Measurements from ENCODE around the gene RBM19.
A peak's percentile ranks its signal among the peaks of the same experiment; 100 is the strongest.

Gene RBM19

DNA sequence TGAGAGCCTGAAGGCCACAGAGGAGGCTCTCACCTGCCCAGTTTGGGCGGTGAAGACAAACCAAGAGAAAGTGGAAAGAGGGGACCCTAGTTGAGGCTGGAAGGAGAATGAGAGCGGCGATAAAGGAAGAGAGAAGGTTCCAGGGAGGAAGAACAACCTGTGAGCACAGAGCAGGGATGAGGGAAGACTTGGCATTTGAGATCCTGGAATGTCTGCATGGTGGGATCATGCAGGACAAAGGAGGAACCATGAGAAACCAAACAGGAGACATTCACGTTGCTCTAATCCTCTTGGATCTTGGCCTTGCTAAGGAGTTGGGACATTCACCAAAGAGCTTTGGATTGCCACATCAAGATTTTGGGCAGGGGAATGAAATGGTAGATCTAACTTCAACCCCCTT lies 22.9 kb upstream of the RBM19 start:
- DNase-seq = no peak

DNA sequence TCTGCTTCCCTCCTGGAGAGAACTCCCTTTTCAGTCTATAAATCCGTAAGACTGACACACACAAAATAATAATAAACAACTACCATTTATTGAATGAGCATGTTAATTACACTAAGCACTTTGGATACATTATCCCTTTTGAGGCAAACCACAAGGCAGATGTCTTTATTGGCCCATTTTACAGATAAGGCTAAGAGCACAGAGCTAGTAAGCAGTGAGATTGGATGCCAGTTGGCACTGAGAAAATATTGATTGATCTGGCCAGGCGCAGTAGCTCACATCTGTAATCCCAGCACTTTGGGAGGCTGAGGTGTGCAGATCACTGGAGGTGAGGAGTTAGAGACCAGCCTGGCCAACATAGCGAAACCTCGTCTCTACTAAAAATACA lies 21.9 kb upstream of the RBM19 start:
- DNase-seq = no peak

DNA sequence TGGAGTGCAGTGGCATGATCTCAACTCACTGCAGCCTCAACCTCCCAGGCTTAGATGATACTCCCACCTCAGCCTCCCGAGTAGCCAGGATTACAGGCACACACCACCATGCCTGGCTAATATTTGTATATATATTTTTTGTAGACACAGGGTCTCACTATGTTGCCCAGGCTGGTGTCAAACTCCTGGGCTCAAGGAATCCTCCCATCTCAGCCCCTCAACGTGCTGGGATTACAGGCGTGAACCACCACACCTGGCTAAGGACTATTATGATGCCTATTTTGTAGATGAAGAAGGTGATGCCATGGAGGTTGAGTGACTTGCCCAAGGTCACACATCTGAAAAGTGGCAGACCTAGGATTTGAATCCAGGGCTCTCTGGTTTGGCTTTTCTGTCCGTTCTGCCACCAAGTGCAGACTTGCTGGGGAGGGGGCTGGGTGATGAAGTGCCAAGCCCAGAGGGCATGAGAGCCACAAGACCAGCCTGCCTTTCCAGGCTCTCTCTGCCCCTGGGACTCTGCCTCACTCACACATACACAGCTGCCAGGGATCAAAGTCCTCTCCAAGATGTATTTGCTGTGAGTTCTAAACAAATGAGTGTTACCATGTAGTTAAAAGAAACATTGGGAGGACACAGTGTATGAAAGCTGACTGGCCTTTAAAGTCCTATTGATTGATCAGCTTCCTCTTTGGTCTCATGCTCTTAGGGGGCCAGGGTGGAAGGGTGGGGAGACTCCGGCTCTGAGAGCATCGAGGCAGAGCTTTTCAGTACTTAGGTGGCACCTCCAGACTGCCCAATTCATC lies 21.3 kb upstream of the RBM19 start:
- no peak for DNase-seq

DNA sequence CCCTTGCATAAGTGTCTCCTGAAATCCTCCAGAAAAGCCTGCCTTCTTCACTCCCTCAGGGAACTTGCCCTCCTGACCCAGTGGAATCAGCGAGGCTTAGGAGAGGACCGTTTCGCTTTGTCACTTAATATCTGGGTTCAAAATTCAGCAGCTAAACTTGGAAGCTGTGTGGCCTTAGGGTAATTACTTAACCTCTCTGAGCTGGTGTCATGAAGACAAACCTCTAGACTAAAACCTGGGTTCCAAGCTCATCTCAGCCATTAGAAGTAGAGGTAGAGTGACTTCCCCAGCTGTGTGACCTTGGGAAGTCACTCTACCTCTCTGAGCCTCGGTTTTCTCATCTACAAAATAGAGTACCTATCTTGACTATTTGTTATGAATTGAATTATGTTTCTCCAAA lies 18.3 kb upstream of the RBM19 start:
- no peak for DNase-seq

DNA sequence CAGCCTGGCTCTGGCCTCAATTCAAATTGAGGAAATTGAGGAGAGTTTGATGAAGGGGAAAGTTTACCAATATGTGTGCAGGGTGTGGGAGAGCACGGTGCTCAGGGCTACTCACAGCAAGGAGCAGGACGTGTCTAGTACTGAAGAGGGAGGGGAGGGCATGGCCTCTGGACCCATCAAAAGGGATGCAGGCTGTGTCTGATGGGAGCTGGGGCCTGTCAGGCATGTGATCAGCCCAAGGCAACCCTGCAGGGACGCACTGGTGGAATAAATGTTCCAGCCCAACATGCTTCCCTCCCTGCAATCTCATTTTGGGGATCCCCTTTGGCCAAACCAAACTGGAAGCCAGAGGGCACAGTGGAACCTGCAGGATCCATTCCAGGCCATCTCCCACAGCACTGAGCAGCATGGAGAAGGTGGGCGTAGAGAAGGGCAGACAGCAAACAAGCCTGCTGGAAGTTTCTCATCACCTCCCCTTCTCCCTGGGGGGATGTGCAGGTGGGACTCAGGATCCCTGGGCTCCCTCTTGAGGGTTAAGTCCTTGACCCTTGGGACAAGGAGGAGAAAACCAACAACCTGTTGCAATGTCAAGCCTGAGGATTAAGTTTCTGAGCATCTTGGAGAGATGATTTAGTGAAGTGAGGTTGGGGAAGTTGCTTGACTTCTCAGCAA lies 17.8 kb upstream of the RBM19 start:
- no peak for DNase-seq

DNA sequence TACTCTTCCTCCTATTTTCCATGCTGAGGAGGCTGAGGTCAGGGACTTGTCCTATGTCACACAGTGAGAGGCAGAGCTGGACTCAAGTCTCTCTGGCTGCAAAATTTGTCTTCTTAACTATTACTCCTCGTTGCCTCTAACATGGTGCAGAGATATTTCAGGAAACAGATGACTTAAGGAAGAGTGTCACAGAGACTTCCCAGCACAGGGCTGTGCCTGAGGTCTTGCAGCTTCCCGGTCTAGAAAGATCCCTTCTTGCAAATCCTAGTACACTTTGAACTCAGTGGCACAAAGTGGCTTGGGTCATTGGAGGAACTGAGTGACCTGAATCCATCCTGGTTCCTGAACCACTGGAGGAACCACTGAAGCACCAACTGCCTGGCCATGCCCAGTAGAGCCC lies 17.1 kb upstream of the RBM19 start:
- DNase-seq = no peak

DNA sequence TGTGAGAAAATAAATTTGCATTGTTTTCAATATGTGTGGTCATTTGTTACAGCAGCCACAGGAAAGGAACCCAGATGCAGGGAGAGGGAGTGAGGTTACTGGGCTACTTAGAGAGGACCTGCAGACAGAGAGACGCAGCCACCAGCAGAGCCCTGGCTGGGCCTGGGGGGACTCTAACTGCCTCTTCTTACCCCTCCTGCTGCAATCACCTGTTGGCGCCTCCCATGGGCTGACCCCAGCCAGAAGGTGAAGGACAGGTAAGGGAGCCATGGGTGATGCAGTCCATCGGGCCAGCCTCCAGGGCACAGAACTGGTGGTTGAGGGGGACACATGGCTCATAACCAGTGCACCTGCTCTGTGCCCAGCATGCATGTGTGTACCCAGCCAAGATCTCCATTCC lies 15.8 kb upstream of the RBM19 start:
- DNase-seq = no peak

DNA sequence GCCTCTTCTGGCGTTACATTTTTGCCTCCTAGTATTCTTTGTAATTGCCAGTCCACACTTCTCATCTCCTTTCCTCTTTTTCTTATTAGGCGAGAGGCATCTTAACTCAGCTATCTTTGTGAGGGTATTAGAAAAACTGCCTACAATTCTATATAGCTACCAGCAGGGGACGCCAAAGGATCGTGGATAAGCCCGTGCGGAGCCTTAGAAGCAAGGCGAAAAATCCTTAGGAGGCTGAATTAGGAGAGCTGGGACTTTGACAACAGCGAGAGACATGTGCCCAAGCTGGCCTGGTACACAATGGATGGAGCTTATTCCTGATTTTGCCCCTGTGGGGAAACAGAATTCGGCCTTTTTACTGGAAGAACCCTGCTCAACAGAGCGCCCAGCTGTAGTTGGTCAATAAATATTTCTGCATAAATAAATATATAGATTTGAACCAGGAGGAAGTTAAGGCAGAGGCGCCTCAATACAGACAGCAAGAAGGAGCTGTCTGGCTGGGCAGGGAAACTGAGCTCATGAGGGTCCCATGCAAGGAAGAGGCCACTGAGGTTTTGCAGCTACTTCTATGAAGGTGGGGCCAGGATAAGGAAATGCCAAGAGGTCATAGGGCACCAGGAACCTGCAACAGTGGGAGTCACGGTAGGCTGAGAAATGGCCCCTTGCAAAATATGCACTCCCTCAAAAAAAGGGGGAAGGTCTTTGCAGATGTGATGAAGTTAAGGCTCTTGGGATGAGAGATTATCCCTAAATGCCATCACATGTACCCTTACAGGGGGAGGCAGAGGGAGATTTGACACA lies 14.6 kb upstream of the RBM19 start:
- peak; percentile 24 for DNase-seq

DNA sequence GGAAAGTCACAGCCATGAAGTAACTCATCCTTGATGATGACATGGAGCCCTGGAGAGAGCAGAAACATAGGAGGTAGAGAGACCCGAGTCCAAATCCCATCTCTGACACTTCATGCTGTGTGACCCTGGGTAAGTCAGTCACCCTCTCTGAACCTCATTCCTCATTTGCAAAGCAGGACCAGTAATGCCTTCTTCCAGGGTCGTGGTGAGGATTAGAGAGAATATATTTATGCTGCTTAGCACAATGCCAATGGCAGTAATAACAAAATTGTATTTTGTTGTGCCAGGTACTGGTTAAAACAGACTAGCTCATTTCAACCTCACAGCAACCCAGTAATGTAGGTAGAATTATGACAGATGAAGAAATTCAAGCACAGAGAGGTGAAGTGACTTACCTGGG lies 13.9 kb upstream of the RBM19 start:
- DNase-seq = no peak

DNA sequence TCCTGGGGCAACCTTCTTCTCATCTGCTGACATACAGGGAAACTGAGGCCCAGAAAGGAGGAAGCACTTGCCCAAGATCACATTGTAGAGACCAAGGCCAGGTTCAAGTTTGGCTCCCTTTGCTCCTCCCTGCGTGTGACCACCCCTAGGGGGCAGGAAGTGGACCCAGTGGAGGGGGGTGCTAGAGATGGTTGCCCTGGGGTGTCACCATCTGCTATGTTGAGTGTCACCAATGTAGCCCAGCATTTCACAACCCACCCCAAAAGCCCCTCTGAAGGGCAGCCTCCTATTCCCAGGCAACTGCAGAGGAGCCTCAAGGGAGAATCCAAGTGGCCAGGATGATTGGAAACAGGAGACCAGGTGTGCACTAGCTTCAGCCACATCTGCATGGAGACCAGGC lies 12.0 kb upstream of the RBM19 start:
- no peak for DNase-seq

DNA sequence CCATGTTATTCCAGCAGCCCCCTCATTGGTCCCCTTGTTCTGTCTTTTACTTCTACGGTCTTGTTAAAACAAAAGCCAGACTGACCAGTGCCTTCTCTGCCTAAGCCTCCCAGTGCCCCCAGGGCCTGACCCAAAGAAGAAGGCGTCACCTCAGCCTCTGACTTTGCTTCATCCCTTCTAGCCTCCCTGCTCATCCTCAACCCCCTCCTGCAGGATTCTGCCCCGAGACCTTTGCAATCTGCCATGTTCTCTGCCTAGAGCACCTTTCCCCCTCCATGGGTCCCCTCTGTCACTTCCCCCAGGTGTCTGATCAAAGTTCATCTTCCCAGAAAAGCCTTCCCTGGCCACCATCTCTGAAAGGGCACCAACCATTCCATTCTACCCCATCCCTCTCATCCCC lies 7.9 kb upstream of the RBM19 start:
- DNase-seq = no peak

DNA sequence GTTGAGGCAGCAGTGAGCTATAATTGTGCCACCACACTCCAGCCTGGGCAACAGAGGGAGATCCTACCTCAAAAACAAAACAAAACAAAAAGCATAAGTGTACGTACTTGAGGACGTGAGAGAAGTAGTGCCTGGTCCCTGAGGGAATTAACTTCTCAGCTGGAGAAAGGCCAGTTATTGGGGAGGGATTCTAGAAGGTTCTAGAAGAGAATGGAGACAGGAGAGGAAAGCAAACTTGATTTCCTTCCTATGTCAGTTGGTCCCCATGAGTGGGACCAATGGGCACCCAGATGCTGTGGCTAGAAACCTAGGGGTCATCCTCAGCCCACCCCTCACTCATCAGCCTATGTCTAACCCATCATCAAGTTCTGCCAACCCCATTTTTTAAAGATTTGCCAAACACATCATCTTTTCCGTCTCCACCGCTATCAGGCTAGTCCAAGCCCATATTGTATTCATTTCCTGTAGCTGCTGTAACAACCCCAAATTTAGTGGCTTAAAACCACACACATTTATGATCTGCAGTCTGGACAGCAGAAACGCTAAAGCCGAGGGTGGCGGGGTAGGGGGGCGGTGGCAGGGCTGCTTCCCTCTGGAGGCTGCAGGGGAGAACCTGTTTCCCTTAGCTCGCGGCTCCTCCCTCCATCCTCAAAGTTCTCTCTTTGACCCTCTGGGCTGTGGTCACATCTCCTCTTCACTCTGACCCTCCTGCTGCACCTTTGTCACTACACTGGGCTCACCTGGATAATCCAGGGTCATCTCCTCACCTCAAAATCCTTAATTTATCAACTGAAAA lies 7.2 kb upstream of the RBM19 start:
- no peak for DNase-seq

DNA sequence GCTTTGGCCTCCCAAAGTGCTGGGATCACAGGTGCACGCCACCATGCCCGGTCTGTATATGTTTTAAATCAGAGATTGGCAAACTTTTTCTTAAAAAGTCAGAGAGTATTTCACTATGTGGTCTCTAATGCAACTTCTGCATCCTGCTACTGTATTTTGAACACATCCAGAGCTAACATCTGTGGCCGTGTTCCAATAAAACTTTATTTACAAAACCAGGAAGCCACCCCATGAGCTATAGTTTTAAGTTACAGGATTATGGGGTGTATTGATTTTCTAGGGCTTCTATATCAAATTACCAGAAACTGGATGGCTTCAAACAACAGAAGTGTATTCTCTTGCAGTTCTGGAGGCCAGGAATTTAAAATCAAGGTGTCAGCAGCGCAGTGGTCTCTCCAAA lies 5.3 kb upstream of the RBM19 start:
- DNase-seq = no peak

DNA sequence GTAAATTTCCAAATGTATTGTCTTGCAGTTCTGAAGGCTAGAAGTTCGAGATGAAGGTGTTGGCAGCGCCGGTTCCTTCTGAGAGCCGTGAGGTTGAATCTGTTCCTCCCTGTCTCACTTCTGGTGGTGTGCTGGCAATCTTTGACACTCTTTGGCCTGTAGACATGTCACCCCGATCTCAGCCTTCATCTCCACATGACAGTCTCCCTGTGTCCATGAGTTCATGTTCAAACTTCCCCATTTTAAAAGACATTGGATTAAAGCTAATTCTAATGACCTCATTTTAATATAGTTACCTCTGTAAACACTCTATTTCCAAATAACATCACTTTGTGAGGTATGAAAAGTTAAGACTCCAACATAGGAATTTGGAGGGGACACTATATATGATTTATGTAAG lies 4.1 kb upstream of the RBM19 start:
- no peak for DNase-seq

DNA sequence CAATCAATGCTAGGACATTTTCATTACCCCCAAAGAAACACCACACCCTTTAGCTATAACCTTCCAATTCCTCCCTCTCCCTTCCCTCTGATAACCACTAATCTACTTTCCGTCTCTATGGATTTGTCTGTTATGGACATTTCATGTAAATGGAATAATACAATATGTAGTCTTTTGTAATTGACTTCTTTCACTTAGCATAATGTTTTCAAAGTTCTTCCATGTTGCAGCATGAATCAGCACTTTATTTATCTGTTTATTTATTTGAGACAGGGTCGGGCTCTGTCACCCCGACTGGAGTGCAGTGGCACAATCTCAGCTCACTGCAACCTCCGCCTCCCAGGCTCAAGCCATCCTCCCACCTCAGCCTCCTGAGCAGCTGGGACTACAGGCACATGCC lies 1.2 kb upstream of the RBM19 start:
- DNase-seq = no peak

DNA sequence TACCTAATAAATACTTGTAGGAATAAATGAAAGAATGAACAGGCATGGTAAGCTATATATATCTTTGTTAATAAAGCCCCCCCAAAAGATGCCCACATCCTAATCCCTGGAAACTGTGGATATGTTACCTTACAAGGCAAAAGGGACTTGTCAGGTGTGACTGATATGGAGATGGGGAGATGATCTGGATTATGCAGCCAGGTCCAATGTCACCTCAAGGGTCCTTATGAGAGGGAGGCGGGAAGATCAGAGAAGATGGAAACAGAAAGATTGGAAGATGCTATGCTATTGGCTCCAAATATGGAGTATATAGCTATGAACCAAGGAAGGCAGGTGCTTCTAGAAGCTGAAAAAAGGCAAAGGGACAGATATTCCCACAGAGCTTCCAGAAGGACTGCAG lies 3.4 kb downstream of the RBM19 start:
- DNase-seq = no peak

DNA sequence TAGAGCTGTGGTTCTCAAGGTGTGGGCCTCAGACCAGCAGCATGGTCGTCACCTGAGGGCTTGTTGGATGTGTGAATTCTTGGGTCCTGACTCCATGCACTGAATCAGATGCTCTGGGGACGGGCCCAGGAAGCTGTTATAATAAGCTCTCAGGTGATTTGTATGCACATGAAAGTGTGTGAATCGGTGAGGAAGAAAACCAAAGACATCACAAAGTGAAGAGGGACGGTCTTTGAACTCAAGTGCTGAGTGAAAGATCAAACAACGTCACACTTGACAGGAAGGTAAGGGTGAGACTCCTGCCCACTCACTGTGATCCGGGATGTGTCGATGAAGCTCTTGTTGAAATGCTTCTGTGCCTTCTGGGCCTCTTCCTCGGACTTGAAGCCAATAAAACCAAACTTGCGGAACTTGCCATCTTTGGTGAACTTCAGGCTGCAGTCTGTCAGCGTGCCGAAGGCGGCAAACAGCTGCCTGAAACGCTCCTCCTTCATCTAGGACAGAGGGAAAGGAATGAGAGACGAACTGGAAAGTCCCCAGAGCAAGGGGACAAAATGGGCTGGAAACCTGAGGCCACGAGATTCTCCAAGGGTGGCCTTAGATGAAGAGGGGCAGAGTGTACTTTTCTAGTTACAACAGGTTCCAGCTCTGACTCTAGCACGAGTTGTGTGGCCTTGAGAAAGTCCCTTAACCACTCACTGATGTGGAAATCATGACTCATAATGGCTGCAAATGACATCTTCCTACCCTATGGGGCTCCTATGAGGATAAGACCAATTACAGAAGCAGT lies 4.0 kb downstream of the RBM19 start:
- DNase-seq = no peak

DNA sequence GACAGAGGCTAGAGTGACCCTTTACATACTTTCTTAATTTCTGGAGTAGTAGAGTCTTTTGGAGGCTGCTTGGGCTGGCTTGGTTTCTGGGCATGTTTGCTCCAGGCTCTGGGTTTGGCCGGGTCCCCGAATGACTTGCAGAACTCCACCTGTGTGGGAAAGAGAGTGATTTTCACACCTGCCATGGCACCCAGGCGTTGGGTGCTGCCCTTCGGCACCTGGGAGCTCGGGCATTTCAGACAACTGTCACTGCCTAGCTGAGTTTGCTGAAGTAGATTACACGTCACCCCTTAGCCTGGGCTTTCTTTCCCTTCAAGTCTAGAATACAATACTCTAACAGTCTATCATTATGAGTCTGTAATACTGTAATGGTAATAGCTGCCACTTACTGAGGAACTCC lies 6.1 kb downstream of the RBM19 start:
- DNase-seq = no peak

DNA sequence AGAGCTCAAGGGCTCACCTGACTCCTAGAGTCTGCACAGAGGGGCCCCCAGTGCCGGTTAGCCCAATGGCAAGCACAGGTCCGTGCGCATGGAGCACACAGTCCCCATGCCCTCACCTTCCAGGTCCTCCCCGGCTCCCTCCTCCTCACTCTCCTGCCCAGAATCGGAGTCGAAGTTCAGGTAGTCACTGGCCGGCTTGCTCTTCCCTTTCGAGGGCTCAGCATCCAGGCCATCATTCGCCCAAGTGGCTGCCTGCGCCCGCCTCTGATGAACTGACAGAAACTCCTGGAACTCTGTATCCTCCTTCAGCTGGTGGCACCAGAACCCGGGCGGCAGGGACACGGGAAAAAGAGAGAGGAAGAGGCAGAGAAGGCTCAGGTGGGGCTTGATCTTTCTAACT lies 7.0 kb downstream of the RBM19 start:
- DNase-seq = no peak

DNA sequence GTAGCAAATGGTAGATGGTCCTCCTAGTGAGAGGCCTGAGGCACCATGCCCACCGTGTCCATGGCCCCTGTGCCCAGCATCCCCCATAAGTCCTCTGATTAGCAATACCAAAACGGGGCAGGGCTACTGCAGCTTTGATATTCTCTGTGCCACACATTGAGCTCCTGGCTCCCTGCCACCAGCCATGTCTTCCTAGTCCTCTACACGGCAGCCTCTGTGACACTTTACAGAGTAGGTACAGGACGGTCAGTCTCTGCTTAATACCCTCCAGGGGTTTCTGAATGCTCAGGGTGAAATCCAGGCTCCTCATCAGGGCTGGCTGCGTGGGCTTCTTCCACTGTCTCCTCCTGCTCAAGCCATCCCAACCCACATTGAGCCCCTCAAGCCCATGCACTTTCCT lies 8.0 kb downstream of the RBM19 start:
- DNase-seq = no peak

DNA sequence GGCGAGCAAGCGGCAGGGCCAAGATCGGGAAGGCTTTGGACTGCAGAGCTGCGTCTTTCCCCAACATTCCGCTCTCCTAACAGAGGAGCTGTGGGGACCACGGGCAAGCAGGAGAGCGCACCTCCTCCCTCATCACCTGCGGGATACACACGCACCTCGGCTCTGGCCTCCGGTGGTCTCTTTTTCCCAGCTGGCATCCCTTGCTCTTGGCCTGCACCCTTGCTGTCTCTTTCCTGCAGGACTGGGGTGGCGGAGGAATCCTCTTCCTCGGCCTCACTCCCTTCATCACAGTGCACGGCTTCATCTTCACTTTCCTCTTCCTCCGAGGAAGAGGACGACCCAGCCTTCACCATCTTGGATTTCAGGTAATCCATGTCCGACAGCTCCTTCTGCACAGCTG lies 8.5 kb downstream of the RBM19 start:
- no peak for DNase-seq

Measured in right hindlimb (tissue), 1 donor.